Stimulated activated CD4-positive, alpha-beta T cell treated with anti-CD3 and anti-CD28 coated beads, Interleukin-4, amount 100 ng/mL, for 48 hours (primary cell): ENCODE data around the gene STX8.
A peak's percentile ranks its signal among the peaks of the same experiment; 100 is the strongest.

Experiments used
- DNase-seq, 2 donors: peaks; one replicate each; pipeline ENCODE4 v3.0.0-alpha.2; 2020; ENCODE audit warnings: low read depth in 2 of 2

The STX8 gene

DNA sequence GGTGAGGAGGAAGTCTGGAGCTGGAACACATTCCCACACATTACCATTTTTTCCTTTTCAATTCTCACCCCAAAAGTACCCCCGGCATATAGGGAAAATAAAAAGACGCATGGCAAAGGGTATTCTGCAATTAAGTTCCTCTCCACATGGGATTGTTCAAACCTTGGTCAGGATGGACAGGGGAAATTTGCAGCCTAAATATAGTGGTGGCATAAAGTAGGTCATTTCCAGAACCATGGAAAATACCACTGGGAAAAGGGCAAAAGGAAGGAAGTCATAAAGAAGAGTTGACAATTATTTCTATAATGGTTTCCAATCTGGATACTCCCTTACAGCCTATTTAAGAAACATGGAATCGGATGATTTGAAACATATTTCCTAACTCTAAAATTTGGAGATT, 135.8 kb downstream of the STX8 start:
- no peak for DNase-seq

GRCh38 chr17:9436630-9437029, 139.0 kb downstream of the STX8 start:
- no peak for DNase-seq

- no peak for DNase-seq
These were observed 140.5 kb downstream of the STX8 start for GRCh38 chr17:9435165-9435564.

DNA sequence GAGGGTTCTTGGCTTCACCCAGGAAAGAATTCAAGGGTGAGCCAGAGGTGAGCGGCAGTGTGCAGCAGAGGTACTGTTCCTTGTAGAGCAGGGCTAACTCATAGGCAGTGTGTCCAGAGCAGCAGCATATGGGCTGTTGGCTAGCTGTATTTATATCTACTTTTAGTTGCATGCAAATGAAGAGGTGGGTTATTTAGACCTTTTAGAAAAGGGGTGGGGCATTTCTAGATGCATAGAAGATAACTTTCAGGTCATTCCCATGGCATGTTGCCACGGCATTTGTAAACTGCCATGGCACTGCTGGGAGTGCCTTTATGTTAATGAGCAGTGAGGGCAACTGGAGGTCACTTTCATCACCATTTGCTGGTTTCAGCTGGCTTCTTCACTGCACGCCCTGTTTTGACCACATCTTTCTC, 141.0 kb downstream of the STX8 start:
- no peak for DNase-seq

GRCh38 chr17:9432934-9433421, 142.6 kb downstream of the STX8 start:
- no peak for DNase-seq

DNA sequence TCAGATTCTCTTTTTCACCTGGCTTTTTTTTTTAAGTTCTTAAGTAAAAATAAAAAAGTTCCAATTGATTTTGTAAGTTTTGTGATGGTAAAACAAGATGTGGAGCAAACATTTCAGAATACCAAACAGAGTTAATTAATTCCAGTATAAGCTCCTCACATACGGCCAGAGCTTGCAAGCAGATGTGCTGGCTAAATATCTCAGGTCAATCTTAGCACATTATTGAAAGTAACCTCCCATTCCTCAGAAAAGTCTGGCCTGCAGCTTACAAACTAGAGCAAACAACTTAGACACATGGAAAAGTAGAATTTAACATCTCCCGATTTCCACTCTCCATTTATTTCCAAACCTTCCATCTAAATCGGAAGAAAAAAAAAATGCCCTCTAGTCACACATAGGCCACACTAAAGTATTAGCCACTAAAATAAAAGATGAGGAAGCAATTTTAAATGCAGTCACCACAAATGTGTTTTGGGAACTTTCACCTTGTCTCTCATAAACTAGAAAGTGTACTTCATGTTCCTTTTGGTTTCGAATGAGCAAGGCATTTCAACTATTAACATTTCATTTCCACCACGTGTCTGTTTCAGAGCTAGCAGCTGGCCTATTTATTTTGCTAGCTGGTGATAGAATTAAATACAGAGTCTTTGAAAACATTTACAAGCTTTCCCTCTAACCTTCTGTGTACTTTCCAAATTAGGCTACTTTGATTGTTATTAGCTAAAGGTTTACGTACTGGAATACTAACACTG, 143.3 kb downstream of the STX8 start:
- no peak for DNase-seq

GRCh38 chr17:9431620-9432019, 144.0 kb downstream of the STX8 start:
- no peak for DNase-seq

- no peak for DNase-seq
These were observed 147.9 kb downstream of the STX8 start for GRCh38 chr17:9427465-9428315.

GRCh38 chr17:9424071-9424640, 151.5 kb downstream of the STX8 start:
- no peak for DNase-seq

GRCh38 chr17:9421525-9421924, 154.1 kb downstream of the STX8 start:
- no peak for DNase-seq

DNA sequence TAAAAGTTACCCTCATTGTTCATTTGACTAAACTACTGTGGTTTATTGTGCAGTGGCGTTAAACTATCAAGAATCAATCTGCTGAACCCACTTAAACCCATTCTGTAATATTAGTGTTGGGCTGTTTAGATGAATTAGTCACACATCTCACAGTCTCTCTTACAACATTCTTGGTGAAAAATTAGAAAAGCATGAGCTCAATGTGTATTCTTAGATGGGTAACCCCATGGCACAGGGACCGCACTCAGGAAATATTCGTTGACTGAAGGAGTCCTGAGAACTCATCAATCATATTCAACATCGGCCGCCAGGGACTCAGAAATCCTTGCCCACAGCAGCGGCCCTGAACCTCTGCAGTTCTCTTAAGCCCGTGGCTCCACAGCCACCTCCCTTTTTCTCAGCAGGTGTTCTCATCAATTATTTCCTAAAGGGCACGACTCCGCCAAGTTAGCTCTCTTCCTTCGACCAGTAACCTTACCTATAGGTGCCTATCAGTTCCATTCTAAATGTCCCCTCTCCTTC, 155.6 kb downstream of the STX8 start:
- DNase-seq, result no peak

DNA sequence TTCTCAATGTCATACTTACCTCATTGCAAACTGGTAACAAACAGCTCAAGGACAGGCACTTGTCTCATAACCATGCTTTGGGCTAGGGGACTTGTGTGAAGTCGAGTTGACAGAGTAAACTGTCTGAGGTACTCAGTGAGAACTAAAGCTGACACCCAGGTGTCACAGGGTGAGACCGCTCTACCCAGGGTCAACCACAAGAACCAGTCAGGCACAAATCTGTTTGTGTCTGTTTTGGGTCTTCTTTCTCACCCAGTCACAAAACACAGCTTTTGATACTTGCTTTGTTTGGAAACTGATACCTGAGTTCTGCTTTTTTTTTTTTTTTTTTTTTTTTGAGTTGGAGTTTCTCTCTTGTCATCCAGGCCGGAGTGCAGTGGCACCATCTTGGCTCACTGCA, 161.1 kb downstream of the STX8 start:
- no peak for DNase-seq

DNA sequence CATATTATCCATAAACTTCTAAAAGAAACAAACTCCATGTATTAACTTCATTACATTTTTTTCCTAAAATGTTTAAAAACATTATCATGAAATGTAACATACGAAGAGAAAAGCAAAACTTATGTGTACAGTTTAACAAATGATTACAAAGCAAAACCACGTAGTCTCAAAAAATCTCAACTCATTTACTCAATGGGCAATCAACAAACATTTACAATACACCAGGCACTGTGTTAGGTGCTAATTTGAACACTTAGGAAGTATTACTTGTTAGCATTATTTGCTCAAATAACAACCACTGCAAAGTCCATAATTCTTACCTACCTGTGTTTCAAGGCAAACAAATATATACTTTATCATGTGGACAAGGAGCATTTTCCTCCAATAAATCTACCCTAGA, 164.9 kb downstream of the STX8 start:
- no peak for DNase-seq

GRCh38 chr17:9410301-9410700, 165.3 kb downstream of the STX8 start:
- no peak for DNase-seq

DNA sequence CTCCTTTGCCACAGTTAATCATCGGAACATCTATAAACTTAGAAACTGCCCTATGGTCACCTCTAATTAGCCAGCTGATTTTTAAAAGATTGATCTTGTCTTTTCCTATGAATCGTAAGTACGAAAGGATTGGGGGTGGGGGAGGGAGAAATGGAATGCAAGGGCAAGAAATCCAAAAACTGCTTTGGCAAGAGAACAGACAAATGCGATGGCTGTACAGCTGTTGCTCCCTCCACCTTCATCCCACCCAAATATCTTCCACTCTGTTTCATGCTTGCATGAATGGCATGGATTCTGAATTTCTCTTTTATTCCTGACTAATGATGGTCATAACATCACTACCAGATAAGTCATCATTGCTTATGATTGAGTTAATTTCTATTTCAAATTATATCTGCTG, 165.7 kb downstream of the STX8 start:
- DNase-seq, result no peak

DNA sequence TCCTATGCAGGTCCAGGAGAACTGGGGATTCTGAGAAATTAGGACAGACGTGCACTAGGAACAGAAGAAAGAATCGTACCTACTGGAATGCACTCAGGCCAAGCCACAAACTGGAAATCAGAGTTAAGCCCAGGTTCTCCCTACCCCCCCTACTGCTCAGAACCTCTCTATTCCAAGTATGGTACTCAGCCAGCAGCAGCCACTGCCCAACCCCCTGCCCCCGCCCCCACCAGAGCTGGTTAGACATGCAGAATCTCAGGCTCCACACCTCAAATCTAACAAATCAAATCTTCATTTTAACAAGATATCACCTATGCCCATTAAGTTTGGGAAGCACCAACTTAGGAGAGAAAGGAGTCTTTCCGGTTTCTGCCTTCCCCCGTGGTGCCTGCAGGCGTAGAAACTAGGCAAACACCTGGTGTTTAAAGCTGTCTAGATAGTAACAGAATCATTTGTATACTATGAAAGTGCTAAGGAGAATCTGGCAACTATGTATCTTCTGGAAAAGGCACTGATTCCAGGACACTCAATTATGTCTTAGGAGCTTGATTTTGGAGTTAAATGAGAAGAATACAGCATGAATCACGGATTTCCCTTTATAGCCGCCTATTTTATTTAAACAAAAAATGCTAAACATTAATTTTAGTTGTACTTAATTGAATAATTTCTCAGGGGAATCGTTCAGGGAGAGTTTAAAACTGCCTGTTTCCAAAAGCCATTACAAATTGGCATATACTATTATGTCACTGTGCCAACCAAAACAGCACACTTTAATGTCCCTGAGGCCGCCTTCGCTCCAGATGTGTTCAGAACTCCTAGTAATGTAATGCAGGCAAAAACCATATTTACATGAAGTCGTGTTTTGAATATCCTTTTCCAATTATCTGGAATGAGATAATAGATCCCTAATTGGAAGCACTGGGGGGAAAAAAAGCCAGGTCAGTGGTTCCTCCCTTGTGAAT, 166.5 kb downstream of the STX8 start:
- DNase-seq, result no peak

- DNase-seq, result no peak
These were observed 167.2 kb downstream of the STX8 start for GRCh38 chr17:9408381-9408780.

GRCh38 chr17:9406046-9406606, 169.5 kb downstream of the STX8 start:
- no peak for DNase-seq

GRCh38 chr17:9403257-9403656, 172.4 kb downstream of the STX8 start:
- DNase-seq, result no peak

DNA sequence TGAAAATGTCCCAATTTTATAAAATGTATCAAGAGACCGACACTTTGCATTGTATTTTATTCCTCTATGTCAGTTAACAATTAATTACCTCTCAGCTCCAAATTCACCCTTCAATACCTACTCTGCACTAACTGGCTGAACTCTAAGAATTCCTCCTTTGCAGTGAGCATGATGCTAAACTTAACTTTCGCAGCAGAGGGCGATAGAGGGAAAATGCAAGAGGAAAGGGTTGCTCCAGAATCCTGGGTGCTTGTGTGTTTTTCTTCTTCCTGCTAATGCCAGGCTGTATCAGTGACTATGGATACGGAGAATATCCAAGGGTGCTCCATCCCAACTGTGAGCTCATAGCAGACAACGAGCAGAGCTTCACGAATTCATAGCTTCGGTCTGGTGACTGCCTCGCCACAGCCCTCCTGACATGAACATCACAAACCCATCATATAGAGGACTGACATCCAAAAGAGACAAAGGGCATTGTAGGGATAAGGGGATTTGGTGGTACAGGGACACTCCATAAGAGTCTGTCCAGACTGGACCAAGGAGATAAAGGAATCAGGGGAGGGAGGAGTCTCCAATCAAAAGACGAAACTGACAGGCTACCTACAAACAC, 172.9 kb downstream of the STX8 start:
- DNase-seq, result peak; percentile 12 to 15
